Mesenchymal stem cell (in vitro differentiated cells and primary cell): ENCODE data around the gene DCHS1.
A peak's percentile ranks its signal among the peaks of the same experiment; 100 is the strongest.

ENCODE experiments used
- DNase-seq: peaks from one replicate; pipeline ENCODE4 v3.0.0-alpha.2; 2013
- H2AFZ ChIP-seq: one replicate; pipeline ENCODE4 v1.6.1; 2013; ENCODE audit warnings: low read depth, mild to moderate bottlenecking, control low read depth, inconsistent platforms, low read length, moderate library complexity
- H2AK5ac ChIP-seq: 2 replicates; pipeline ENCODE4 v1.6.1; 2013; ENCODE audit warnings: low read length, moderate library complexity, mild to moderate bottlenecking, inconsistent platforms; ENCODE audit not compliant: severe bottlenecking
- H2BK120ac ChIP-seq: one replicate; pipeline ENCODE4 v1.6.1; 2013; ENCODE audit warnings: low read depth, mild to moderate bottlenecking, inconsistent platforms, low read length, moderate library complexity
- H2BK12ac ChIP-seq, 2 experiments: one replicate each; pipeline ENCODE4 v1.6.1; 2013; ENCODE audit warnings: inconsistent platforms in 2 of 2, low read length in 2 of 2, mild to moderate bottlenecking in 2 of 2, moderate library complexity in 2 of 2, control low read depth in 1 of 2
- H2BK15ac ChIP-seq: one replicate; pipeline ENCODE4 v1.6.1; 2013; ENCODE audit warnings: mild to moderate bottlenecking, low read depth, inconsistent platforms; ENCODE audit not compliant: poor library complexity, severe bottlenecking
- H2BK5ac ChIP-seq: 2 replicates; pipeline ENCODE4 v1.6.1; 2013; ENCODE audit warnings: low read depth, mild to moderate bottlenecking, low read length, control low read depth, inconsistent platforms; ENCODE audit not compliant: poor library complexity, severe bottlenecking
- H3K14ac ChIP-seq, 2 experiments: one replicate each; pipeline ENCODE4 v1.6.1; 2013; ENCODE audit warnings: inconsistent platforms in 2 of 2, low read length in 2 of 2, control low read depth in 1 of 2, mild to moderate bottlenecking in 1 of 2, moderate library complexity in 1 of 2
- H3K18ac ChIP-seq, 2 experiments: one replicate each; pipeline ENCODE4 v1.6.1; 2013; ENCODE audit warnings: inconsistent platforms in 2 of 2, low read length in 2 of 2, control low read depth in 1 of 2, low read depth in 1 of 2, mild to moderate bottlenecking in 1 of 2
- H3K23ac ChIP-seq, 2 experiments: one replicate each; pipeline ENCODE4 v1.6.1; 2013; ENCODE audit warnings: inconsistent platforms in 2 of 2, low read length in 2 of 2, mild to moderate bottlenecking in 2 of 2, moderate library complexity in 2 of 2, control low read depth in 1 of 2
- H3K27ac ChIP-seq: 2 replicates; pipeline ENCODE4 v1.5.1; 2013; ENCODE audit warnings: mild to moderate bottlenecking, moderate library complexity, low read length, control low read depth, inconsistent platforms; ENCODE audit not compliant: poor library complexity, severe bottlenecking
- H3K27me3 ChIP-seq, 2 experiments: 2 replicates each; pipeline versions ENCODE4 v1.6.1 to v1.7.0; 2013; ENCODE audit warnings: low read length in 2 of 2, mild to moderate bottlenecking in 2 of 2, moderate library complexity in 2 of 2, control low read depth in 1 of 2, inconsistent platforms in 1 of 2; ENCODE audit not compliant: control insufficient read depth in 1 of 2, insufficient read depth in 1 of 2
- H3K36me3 ChIP-seq, 2 experiments: 2 replicates each; pipeline versions ENCODE4 v1.6.1 to v1.7.0; 2013; ENCODE audit warnings: low read length in 2 of 2, control low read depth in 1 of 2, inconsistent platforms in 1 of 2, low read depth in 1 of 2, mild to moderate bottlenecking in 1 of 2; ENCODE audit not compliant: insufficient read depth in 2 of 2, control insufficient read depth in 1 of 2
- H3K4ac ChIP-seq, 2 experiments: one replicate each; pipeline ENCODE4 v1.6.1; 2013; ENCODE audit warnings: inconsistent platforms in 2 of 2, low read length in 2 of 2, mild to moderate bottlenecking in 2 of 2, moderate library complexity in 2 of 2, control low read depth in 1 of 2, low read depth in 1 of 2
- H3K4me1 ChIP-seq: 2 replicates; pipeline ENCODE4 v1.6.1; 2013; ENCODE audit warnings: low read depth, low read length, control low read depth; ENCODE audit not compliant: control insufficient read depth, insufficient read depth
- H3K4me2 ChIP-seq: 2 replicates; pipeline ENCODE4 v1.6.1; 2013; ENCODE audit warnings: low read length, mild to moderate bottlenecking, inconsistent platforms; ENCODE audit not compliant: poor library complexity, severe bottlenecking
- H3K4me3 ChIP-seq, 2 experiments: 2 replicates each; pipeline versions ENCODE4 v1.5.1 to v1.7.0; 2013; ENCODE audit warnings: low read length in 2 of 2, mild to moderate bottlenecking in 2 of 2, control low read depth in 1 of 2, low read depth in 1 of 2; ENCODE audit not compliant: insufficient read depth in 1 of 2
- H3K79me1 ChIP-seq: replicated peaks from 2 replicates; pipeline ENCODE4 v1.6.1; 2013; ENCODE audit warnings: mild to moderate bottlenecking, control low read depth, low read length, inconsistent platforms; ENCODE audit not compliant: poor library complexity, severe bottlenecking
- H3K9ac ChIP-seq: 2 replicates; pipeline ENCODE4 v1.7.0; 2013; ENCODE audit warnings: mild to moderate bottlenecking, low read length, moderate library complexity
- H3K9me3 ChIP-seq: 2 replicates; pipeline ENCODE4 v1.7.0; 2013; ENCODE audit warnings: mild to moderate bottlenecking, low read length; ENCODE audit not compliant: control insufficient read depth
- H4K8ac ChIP-seq: one replicate; pipeline ENCODE4 v1.6.1; 2013; ENCODE audit warnings: inconsistent platforms, mild to moderate bottlenecking, low read length, moderate library complexity
- H4K91ac ChIP-seq: one replicate; pipeline ENCODE4 v1.6.1; 2013; ENCODE audit warnings: mild to moderate bottlenecking, low read length, inconsistent platforms
- WGBS: methylation state at CpG from one replicate; pipeline ENCODE4 v1.1.7; 2013; ENCODE audit warnings: mixed read lengths; 5-methylcytosine and 5-hydroxymethylcytosine counted together

DCHS1 gene

GRCh38 chr11:6596239-6596877, 59.3 kb downstream of the DCHS1 start:
- H3K4ac ChIP-seq, result no peak overlapping the region
- H2BK15ac ChIP-seq, result no peak overlapping the region
- H3K79me1 ChIP-seq, result peaks cover 45% of the 10 kb centered on the region
- no peaks in the 10 kb centered on the region for H3K9me3 ChIP-seq
- no peaks in the 10 kb centered on the region for H3K4me1 ChIP-seq
- no peak overlapping the region for H2AK5ac ChIP-seq
- peaks cover 35 to 94% of the 10 kb centered on the region in 2 experiments for H3K36me3 ChIP-seq
- H4K8ac ChIP-seq, result no peak overlapping the region
- H2AFZ ChIP-seq, result no peak overlapping the region
- peak overlapping the region; percentile 0 for H3K9ac ChIP-seq
- no peak overlapping the region for H3K4me3 ChIP-seq
- no peak overlapping the region for H3K4me2 ChIP-seq
- 88% methylated on average over 5 of the region's 5 CpGs for WGBS
- no peak overlapping the region for H2BK12ac ChIP-seq
- no peak overlapping the region for H3K18ac ChIP-seq
- H4K91ac ChIP-seq, result no peak overlapping the region
- H3K14ac ChIP-seq, result no peak overlapping the region
- no peaks in the 10 kb centered on the region for H3K27me3 ChIP-seq
- no peak overlapping the region for H2BK120ac ChIP-seq
- H3K23ac ChIP-seq, result no peak overlapping the region
- H2BK5ac ChIP-seq, result no peak overlapping the region
- DNase-seq, result no peak
- H3K27ac ChIP-seq, result no peak overlapping the region

GRCh38 chr11:6594142-6594768, 61.4 kb downstream of the DCHS1 start:
- H3K14ac ChIP-seq, result no peak overlapping the region

GRCh38 chr11:6588018-6588417, 67.6 kb downstream of the DCHS1 start:
- Histone ChIP-seq H2BK12ac (no peak overlapping the region), H3K4me3 (no peak overlapping the region), H3K36me3 (peaks cover 4 to 16% of the 10 kb centered on the region in 2 experiments), H3K9me3 (peaks cover 17% of the 10 kb centered on the region), H3K4me2 (no peak overlapping the region), H4K91ac (no peak overlapping the region), H2AK5ac (no peak overlapping the region), H4K8ac (no peak overlapping the region), H3K23ac (no peak overlapping the region), H2BK15ac (no peak overlapping the region), H3K14ac (no peak overlapping the region), H3K27me3 (no peaks in the 10 kb centered on the region), H3K4ac (no peak overlapping the region), H3K4me1 (peaks cover 11% of the 10 kb centered on the region), H2BK120ac (no peak overlapping the region), H3K79me1 (peaks cover 9% of the 10 kb centered on the region), H3K27ac (no peak overlapping the region), H3K18ac (no peak overlapping the region), H2AFZ (no peak overlapping the region), H2BK5ac (no peak overlapping the region), H3K9ac (no peak overlapping the region)
- DNase-seq, result no peak
- WGBS, result no CpG with 5 or more reads among the region's 1 CpG

More at GRCh38 chr11:6594142-6594768, 61.4 kb downstream of the DCHS1 start:
- Histone ChIP-seq H3K9ac (no peak overlapping the region), H3K18ac (no peak overlapping the region), H2BK5ac (no peak overlapping the region), H3K4me2 (no peak overlapping the region), H2BK120ac (no peak overlapping the region), H3K4ac (no peak overlapping the region), H2AFZ (no peak overlapping the region), H3K9me3 (no peaks in the 10 kb centered on the region), H3K23ac (no peak overlapping the region), H3K79me1 (peaks cover 29% of the 10 kb centered on the region), H3K27ac (no peak overlapping the region), H3K27me3 (no peaks in the 10 kb centered on the region), H3K4me1 (no peaks in the 10 kb centered on the region), H2BK15ac (no peak overlapping the region), H4K8ac (no peak overlapping the region), H2BK12ac (no peak overlapping the region), H4K91ac (no peak overlapping the region), H3K36me3 (peaks cover 15 to 74% of the 10 kb centered on the region in 2 experiments), H2AK5ac (no peak overlapping the region), H3K4me3 (no peak overlapping the region)
- WGBS, result 98% methylated on average over 3 of the region's 3 CpGs
- DNase-seq, result no peak

- Histone ChIP-seq H2BK15ac (no peak overlapping the region), H2AFZ (no peak overlapping the region), H4K8ac (peak overlapping the region; percentile 77), H3K36me3 (peaks cover 4 to 13% of the 10 kb centered on the region in 2 experiments), H3K4ac (peak overlapping the region in 1 of 2 experiments; percentile 0), H3K4me1 (peaks cover 11% of the 10 kb centered on the region), H2BK5ac (no peak overlapping the region), H3K27me3 (no peaks in the 10 kb centered on the region), H2BK12ac (no peak overlapping the region), H3K9ac (no peak overlapping the region), H3K27ac (no peak overlapping the region), H2BK120ac (no peak overlapping the region), H3K9me3 (peaks cover 17% of the 10 kb centered on the region), H3K18ac (no peak overlapping the region), H3K4me2 (no peak overlapping the region), H2AK5ac (no peak overlapping the region), H3K4me3 (peak overlapping the region in 1 of 2 experiments; percentile 22), H4K91ac (peak overlapping the region; percentile 7), H3K79me1 (peaks cover 4% of the 10 kb centered on the region), H3K23ac (peak overlapping the region in 1 of 2 experiments; percentile 77), H3K14ac (no peak overlapping the region)
- 86% methylated on average over 11 of the region's 11 CpGs for WGBS
- no peak for DNase-seq
Measured at GRCh38 chr11:6587360-6587953, 68.2 kb downstream of the DCHS1 start.
